Measurements from ENCODE around the gene SLC40A1. TPM values are rescaled to one million over a fixed set of nuclear protein-coding genes. Genes with fewer than 3 reads are reported as not detected.

SLC40A1 gene
- total and polyA plus RNA-seq, 2 of the 13 experiments (the other 11 are each of a cell fraction or from before 2014, with no cell fraction given), result 10.6 to 24.9 TPM

DNA sequence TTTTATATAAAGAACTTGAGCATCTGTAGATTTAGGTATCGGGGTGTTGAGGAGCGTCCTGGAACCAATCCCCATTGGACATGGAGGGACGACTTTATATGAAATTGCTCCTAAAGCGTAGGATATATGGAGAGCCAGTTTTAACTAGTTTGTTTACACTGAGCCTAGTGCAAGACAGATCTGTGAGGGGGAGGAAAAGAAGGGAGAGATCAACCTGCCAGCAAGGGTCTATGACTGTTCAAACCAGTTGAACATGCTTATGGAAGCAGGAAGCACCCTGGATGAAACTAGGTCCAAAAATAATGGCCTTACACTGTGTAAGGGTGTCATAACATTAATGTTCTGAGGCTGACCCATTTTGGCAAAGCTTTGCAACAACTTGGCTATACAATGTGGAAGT lies 34.0 kb upstream of the SLC40A1 start:
- ChIA-PET CTCF (ENCODE audit: low intra/inter-chr PET ratio, low total read pairs) (no interaction called here), POLR2A (interaction anchor here (1.1 kb wide), 1 partner anchor 34 kb away, joined by 3 read pairs; the partner anchor contains the start of gene SLC40A1)
- no peaks in the 10 kb centered on the region for H3K9me3 ChIP-seq (ENCODE audit: low read length)
- H2AFZ ChIP-seq (ENCODE audit: low read length), result no peak overlapping the region
- no peak overlapping the region for H3K4me2 ChIP-seq (ENCODE audit: low read depth, low read length)
- no peak overlapping the region for H3K9ac ChIP-seq (ENCODE audit: insufficient read depth, low read depth, low read length)
- no peak for DNase-seq (ENCODE audit: low spot score)
- in situ Hi-C loops (cut with HindIII; ENCODE audit: extremely low pct_ligation_motif_present, low pct_unique_long_range_greater_than_20kb) (no loop called here), intact Hi-C loops (cut with micrococcal nuclease; ENCODE audit: unreplicated experiment) (loop anchor here (5.0 kb wide), 1 partner anchor 92 kb away; no protein-coding TSS in a partner anchor)
- no peaks in the 10 kb centered on the region for H3K79me2 ChIP-seq (ENCODE audit: insufficient read depth, low read length)
- no peak for TF ChIP-seq RFX5 (IDR thresholded peaks at IDR 0.05; ENCODE audit: low read depth, low read length)
- no peak for TF ChIP-seq GTF3A (CRISPR knock-in tag; conservative IDR thresholded peaks at IDR 0.05)
- TF ChIP-seq TOPORS (CRISPR knock-in tag; IDR thresholded peaks at IDR 0.05), result no peak
- TF ChIP-seq ZMAT3 (CRISPR knock-in tag; conservative IDR thresholded peaks at IDR 0.05), result no peak
- TF ChIP-seq ZNF17 (CRISPR knock-in tag; IDR thresholded peaks at IDR 0.05), result no peak
- no peak for TF ChIP-seq DMAP1 (CRISPR knock-in tag; IDR thresholded peaks at IDR 0.05)
- no peak for TF ChIP-seq SP2 (CRISPR knock-in tag; IDR thresholded peaks at IDR 0.05)
- TF ChIP-seq ZBTB38 (CRISPR knock-in tag; IDR thresholded peaks at IDR 0.05), result no peak
- TF ChIP-seq ZNF629 (CRISPR knock-in tag; conservative IDR thresholded peaks at IDR 0.05), result no peak
- no peak for TF ChIP-seq MXD3 (CRISPR knock-in tag; IDR thresholded peaks at IDR 0.05)
- TF ChIP-seq HOXA7 (CRISPR knock-in tag; IDR thresholded peaks at IDR 0.05), result no peak
- no peak for TF ChIP-seq SCMH1 (CRISPR knock-in tag; IDR thresholded peaks at IDR 0.05; ENCODE audit: borderline replicate concordance)
- WGBS (ENCODE audit: low lambda C conversion rate), result 76% methylated on average over 4 of the region's 4 CpGs
- no peak for ATAC-seq
- H3K36me3 ChIP-seq (replicated peaks in 1 of 2; ENCODE audit: control insufficient read depth in 1 of 2, insufficient read depth in 2 of 2, low read length in 2 of 2), result no peaks in the 10 kb centered on the region
- H3K27me3 ChIP-seq (ENCODE audit: control insufficient read depth in 1 of 2, insufficient read depth in 2 of 2, low read length in 2 of 2), result no peaks in the 10 kb centered on the region; a peak in 1 of 5 replicates
- H3K27ac ChIP-seq (ENCODE audit: extremely low read length, insufficient read depth, low read length), result no peak overlapping the region
- H3K4me1 ChIP-seq (ENCODE audit: insufficient read depth, low read length), result peaks cover 36% of the 10 kb centered on the region
- H4K20me1 ChIP-seq (ENCODE audit: insufficient read depth, low read length), result no peaks in the 10 kb centered on the region
- BruUV-seq (replicated peaks), result no TSS peak
- no peak overlapping the region for H3K4me3 ChIP-seq (replicated peaks in 1 of 3; ENCODE audit: insufficient read depth in 1 of 3, low read depth in 2 of 3, low read length in 3 of 3)
- FAIRE-seq, result no peak
